Panc1 (cell line): ENCODE data around the gene ADAR.

Source experiments
- CTCF ChIP-seq: fragments of 450-650 bp; IDR thresholded peaks from 2 replicates; pipeline ENCODE4 v1.5.1; 2017; ENCODE audit warnings: mild to moderate bottlenecking
- POLR2AphosphoS5 ChIP-seq: IDR thresholded peaks from 2 replicates; pipeline ENCODE4 v1.6.1; 2012; ENCODE audit warnings: mild to moderate bottlenecking, low read depth, low read length, moderate library complexity
- REST ChIP-seq, 2 experiments: IDR thresholded peaks; 2 replicates each; pipeline ENCODE4 v1.6.1; 2011 to 2012; ENCODE audit warnings: low read depth in 2 of 2, control low read depth in 1 of 2, low read length in 1 of 2, mild to moderate bottlenecking in 1 of 2, moderate library complexity in 1 of 2; ENCODE audit not compliant: insufficient read depth in 1 of 2
- SIN3A ChIP-seq: IDR thresholded peaks from 2 replicates; pipeline ENCODE4 v1.6.1; 2012; ENCODE audit warnings: low read depth, mild to moderate bottlenecking, low read length, moderate library complexity, borderline replicate concordance; ENCODE audit not compliant: insufficient read depth
- TCF7L2 ChIP-seq: IDR thresholded peaks from 2 replicates; pipeline ENCODE4 v1.6.1; 2011; ENCODE audit warnings: mild to moderate bottlenecking, low read depth, low read length, inconsistent platforms

GRCh38 chr1:154611150-154611862 is 3.3 kb upstream of the ADAR start:
- TF ChIP-seq CTCF = peak; percentile 18; the same call in 1 of the 2 replicates
- TF ChIP-seq REST (IDR thresholded peaks at IDR 0.05; ENCODE audit: insufficient read depth in 1 of 2, low read depth in 2 of 2, low read length in 1 of 2) = no peak
- TF ChIP-seq TCF7L2 = no peak
- TF ChIP-seq SIN3A = no peak
- no peak for TF ChIP-seq POLR2AphosphoS5
